Muscle of arm (tissue), 12 donors: Measurements from ENCODE around the gene DGKQ. TPM values are rescaled to one million over a fixed set of nuclear protein-coding genes. Genes with fewer than 3 reads are reported as not detected.

ENCODE experiments used
- DNase-seq: peaks from one replicate; pipeline ENCODE4 v3.0.0-alpha.2; 2013
- polyA plus RNA-seq, 12 donors: library from polyadenylated mRNA; unstranded; fragments of 120-200 nt; gene quantifications; one replicate each; pipeline ENCODE4 v1.2.1, GENCODE V29; 2013; ENCODE audit not compliant: insufficient read length in 12 of 12

DGKQ gene
- polyA plus RNA-seq, 12 donors, result 3.2 to 19.4 (median 4.5) TPM; not detected in 1

GRCh38 chr4:996030-996996 lies 22.9 kb upstream of the DGKQ start:
- DNase-seq, result no peak

GRCh38 chr4:995311-996026 lies 22.1 kb upstream of the DGKQ start:
- no peak for DNase-seq

- DNase-seq, result no peak
Measured at GRCh38 chr4:993111-994029, 20.0 kb upstream of the DGKQ start, which contains the start of gene SLC26A1. Gene SLC26A1, minus strand, starts transcription at chr4:993404. Its CDS starts 1,701 bp downstream, at chr4:991703.

- no peak for DNase-seq
Measured at GRCh38 chr4:992297-993110, 19.1 kb upstream of the DGKQ start.

GRCh38 chr4:991451-992296 lies 18.3 kb upstream of the DGKQ start:
- no peak for DNase-seq

GRCh38 chr4:990746-991367 lies 17.5 kb upstream of the DGKQ start:
- no peak for DNase-seq

GRCh38 chr4:989722-990471 lies 16.5 kb upstream of the DGKQ start:
- no peak for DNase-seq

- DNase-seq, result no peak
Measured at GRCh38 chr4:988726-989721, 15.7 kb upstream of the DGKQ start.

- DNase-seq, result no peak
Measured at GRCh38 chr4:987624-988513, 14.5 kb upstream of the DGKQ start.

- peak; percentile 76 for DNase-seq
Measured at GRCh38 chr4:986879-987623, 13.7 kb upstream of the DGKQ start, which contains the start of gene IDUA. Gene IDUA, plus strand, starts transcription at chr4:987044. Its CDS starts 41 bp downstream, at chr4:987085.

- no peak for DNase-seq
Measured at GRCh38 chr4:986428-986878, 13.1 kb upstream of the DGKQ start.

- no peak for DNase-seq
Measured at GRCh38 chr4:985123-985830, 11.9 kb upstream of the DGKQ start.

GRCh38 chr4:984336-985054 lies 11.1 kb upstream of the DGKQ start:
- DNase-seq, result no peak

- no peak for DNase-seq
Measured at GRCh38 chr4:982814-983213, 9.4 kb upstream of the DGKQ start.
